ENCODE measurements around the gene PSMC4. TPM values are rescaled to one million over a fixed set of nuclear protein-coding genes. Genes with fewer than 3 reads are reported as not detected.
"Not testable (repeated sequence)": the region's sequence is repeated elsewhere in the genome, so short reads cannot be mapped to it uniquely, and the experiment has no call there.

The PSMC4 gene
- total RNA-seq, 2 donors from 2014 or later, result 76.0 to 90.2 TPM

DNA sequence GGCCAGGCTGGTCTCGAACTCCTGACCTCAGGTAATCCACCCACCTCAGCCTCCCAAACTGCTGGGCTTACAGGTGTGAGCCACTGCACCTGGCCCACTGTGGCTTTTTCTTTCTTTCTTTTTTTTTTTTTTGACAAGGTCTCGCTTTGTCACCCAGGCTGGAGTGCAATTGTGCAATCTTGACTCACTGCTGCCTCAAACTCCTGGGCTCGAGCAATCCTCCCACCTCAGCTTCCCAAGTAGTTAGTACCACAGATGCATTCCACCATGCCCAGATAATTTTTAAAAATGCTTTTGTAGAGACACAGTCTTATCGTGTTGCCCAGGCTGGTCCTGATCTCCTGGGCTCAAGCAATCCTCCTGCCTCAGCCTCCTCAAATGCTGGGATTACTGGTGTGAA, 24.4 kb upstream of the PSMC4 start:
- no peaks in the 10 kb centered on the region for H3K36me3 ChIP-seq
- no peak for DNase-seq (ENCODE audit: low spot score)
- no peaks in the 10 kb centered on the region for H3K4me1 ChIP-seq
- H3K27me3 ChIP-seq, result no peaks in the 10 kb centered on the region
- no peaks in the 10 kb centered on the region for H3K9me3 ChIP-seq
- H3K4me3 ChIP-seq, result no peak overlapping the region
- H3K27ac ChIP-seq, result no peak overlapping the region
- no peak for TF ChIP-seq CTCF (IDR thresholded peaks at IDR 0.05)

DNA sequence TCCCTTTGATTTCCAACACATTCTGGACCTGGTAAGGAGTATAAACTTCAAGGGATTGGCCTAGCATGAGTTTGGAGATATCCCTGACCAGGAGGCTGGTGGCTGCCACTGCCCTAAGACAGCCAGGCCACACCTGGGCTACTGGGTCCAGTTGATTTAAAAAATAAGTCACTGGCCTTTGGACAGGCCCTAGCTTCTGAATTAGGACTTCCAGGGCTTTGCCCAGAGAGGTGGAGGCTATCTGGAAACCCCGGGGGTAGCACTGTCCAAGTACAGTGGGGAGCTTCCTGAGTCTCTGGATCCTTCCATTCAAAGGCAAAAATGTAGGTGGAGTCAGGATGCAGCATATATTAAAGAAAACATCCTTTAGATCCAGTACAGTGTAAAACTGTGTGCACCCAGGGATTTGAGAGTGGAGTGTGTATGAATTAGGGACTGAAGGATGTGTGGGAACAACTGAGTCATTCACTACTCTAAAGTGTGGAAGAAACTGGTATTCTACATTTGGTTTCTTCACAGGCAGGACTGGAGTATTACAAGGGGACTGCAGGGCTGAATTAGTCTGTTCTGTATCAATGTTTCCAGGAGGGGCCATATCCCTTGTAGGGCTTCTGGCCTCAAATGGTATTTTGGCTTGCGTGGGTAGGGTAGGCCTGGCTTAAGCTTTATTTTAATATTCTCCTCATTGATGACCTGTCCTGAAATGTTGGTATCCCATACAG, 21.8 kb upstream of the PSMC4 start:
- no peak for TF ChIP-seq CTCF (IDR thresholded peaks at IDR 0.05)
- Histone ChIP-seq H3K9me3 (no peaks in the 10 kb centered on the region), H3K4me1 (no peaks in the 10 kb centered on the region), H3K4me3 (no peak overlapping the region), H3K27me3 (no peaks in the 10 kb centered on the region), H3K36me3 (no peaks in the 10 kb centered on the region), H3K27ac (no peak overlapping the region)
- no peak for DNase-seq (ENCODE audit: low spot score)

DNA sequence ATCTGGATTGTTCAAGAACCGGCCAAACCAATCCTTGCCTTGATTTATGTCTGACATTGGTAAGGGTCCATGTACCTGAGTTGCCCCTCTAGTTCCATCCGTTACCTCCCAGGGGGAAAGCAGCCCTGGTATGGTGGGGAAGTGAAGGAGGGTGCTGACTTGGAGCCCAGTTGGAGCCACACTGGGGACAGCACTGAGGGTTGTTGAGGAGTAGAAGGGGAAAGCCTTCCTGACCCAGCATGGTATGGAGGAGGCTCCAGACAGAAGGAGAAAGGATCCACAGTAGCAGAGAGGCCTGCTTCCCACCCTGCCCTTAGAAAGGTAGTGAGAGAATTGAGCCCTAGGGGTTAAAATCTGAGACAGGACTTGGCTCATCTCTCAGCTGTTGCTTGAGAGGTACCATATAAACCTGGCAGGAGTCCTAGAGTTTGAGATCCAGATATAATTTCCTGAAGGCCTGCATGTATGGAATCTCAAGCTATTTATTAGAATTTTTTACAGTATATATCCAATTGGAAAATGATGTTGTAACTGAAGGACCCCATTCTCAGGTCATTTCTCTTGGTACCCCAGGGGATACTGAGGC, 19.8 kb upstream of the PSMC4 start:
- Histone ChIP-seq H3K27me3 (no peaks in the 10 kb centered on the region), H3K36me3 (no peaks in the 10 kb centered on the region), H3K27ac (no peak overlapping the region), H3K9me3 (no peaks in the 10 kb centered on the region), H3K4me1 (no peaks in the 10 kb centered on the region), H3K4me3 (no peak overlapping the region)
- TF ChIP-seq CTCF (IDR thresholded peaks at IDR 0.05), result no peak
- no peak for DNase-seq (ENCODE audit: low spot score)

DNA sequence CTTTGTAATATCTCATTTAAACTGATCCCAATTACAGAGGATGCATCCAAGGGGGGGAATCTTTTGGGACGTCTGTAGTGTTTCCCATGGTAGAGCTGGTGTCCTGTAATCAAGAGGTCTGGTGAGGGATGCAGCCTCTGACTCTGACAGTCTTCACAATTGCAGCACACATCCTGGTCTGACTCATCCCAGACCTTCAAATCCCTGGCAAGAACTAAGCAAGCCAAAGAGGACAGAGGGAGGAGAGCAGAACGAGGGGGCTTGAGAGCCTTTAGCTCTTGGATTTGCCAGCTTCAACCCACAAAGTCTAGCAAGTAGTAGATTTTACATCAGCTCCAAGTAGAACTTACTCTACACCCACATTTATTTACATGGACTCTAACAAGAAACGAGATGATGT, 19.3 kb upstream of the PSMC4 start:
- Histone ChIP-seq H3K36me3 (no peaks in the 10 kb centered on the region), H3K9me3 (no peaks in the 10 kb centered on the region), H3K27ac (no peak overlapping the region), H3K4me1 (no peaks in the 10 kb centered on the region), H3K4me3 (no peak overlapping the region), H3K27me3 (no peaks in the 10 kb centered on the region)
- DNase-seq (ENCODE audit: low spot score), result no peak
- TF ChIP-seq CTCF (IDR thresholded peaks at IDR 0.05), result no peak

DNA sequence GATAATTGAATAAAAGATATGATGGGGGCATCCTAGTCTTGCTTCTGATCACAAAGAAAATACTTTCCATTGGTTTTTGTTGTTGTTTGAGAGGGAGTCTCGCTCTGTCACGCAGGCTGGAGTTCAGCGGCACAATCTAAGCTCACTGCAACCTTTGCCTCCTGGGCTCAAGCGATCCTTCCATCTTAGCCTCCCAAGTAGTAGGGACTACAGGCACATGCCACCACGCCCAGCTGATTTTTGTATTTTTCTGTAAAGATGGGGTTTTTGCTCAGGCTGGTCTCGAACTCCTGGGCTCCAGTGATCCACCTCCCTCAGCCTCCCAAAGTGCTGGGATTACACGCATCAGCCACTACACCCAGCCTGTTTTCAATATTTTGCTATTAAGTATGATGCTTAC, 17.1 kb upstream of the PSMC4 start:
- no peaks in the 10 kb centered on the region for H3K9me3 ChIP-seq
- H3K4me1 ChIP-seq, result no peaks in the 10 kb centered on the region
- no peak overlapping the region for H3K27ac ChIP-seq
- TF ChIP-seq CTCF (IDR thresholded peaks at IDR 0.05), result no peak
- H3K4me3 ChIP-seq, result no peak overlapping the region
- no peak for DNase-seq (ENCODE audit: low spot score)
- H3K36me3 ChIP-seq, result no peaks in the 10 kb centered on the region
- no peaks in the 10 kb centered on the region for H3K27me3 ChIP-seq

GRCh38 chr19:39957886-39958285, 13.1 kb upstream of the PSMC4 start:
- H3K27ac ChIP-seq; H3K4me3 ChIP-seq; H3K4me1 ChIP-seq; H3K27me3 ChIP-seq; DNase-seq (ENCODE audit: low spot score); H3K36me3 ChIP-seq; H3K9me3 ChIP-seq: not testable (repeated sequence)

DNA sequence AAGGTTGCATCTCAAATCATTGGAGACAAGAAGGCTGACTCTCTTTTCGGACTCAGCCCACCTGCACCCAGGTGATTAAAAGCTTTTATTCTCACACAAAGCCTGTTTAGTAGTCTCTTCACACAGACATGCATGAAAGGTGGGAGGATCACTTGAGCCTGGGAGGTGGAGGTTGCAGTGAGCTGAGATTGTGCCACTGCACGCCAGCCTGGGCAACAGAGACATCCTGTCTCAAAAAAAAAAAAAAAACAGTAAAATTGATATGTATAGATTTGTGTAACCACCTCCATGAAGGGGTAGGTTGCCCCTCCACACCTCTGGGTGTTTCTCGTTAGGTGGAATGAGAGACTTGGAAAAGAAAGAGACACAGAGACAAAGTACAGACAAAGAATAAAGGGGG, 12.0 kb upstream of the PSMC4 start:
- not testable (repeated sequence) for H3K36me3 ChIP-seq; H3K27me3 ChIP-seq; H3K4me1 ChIP-seq; H3K9me3 ChIP-seq; H3K27ac ChIP-seq; DNase-seq (ENCODE audit: low spot score); H3K4me3 ChIP-seq

DNA sequence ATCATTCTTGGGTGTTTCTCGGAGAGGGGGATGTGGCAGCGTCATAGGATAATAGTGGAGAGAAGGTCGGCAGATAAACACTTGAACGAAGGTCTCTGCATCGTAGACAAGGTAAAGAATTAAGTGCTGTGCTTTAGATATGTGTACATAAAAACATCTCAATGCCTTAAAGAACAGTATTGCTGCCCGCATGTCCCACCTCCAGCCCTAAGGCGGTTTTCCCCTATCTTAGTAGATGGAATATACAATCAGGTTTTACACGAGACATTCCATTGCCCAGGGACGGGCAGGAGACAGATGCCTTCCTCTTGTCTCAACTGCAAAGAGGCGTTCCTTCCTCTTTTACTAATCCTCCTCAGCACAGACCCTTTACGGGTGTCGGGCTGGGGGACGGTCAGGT, 11.6 kb upstream of the PSMC4 start:
- H3K27me3 ChIP-seq; H3K4me3 ChIP-seq; H3K27ac ChIP-seq; H3K9me3 ChIP-seq; H3K36me3 ChIP-seq; H3K4me1 ChIP-seq; DNase-seq (ENCODE audit: low spot score): not testable (repeated sequence)

All from right atrium auricular region (tissue), 2 donors.